K562 (cell line): ENCODE data around the gene GNGT2. TPM values are rescaled to one million over a fixed set of nuclear protein-coding genes. Genes with fewer than 3 reads are reported as not detected.

ENCODE experiments used
- ATAC-seq: fragments of 200-7000 bp; cut with Tn5 transposase; 3 replicates; pipeline ENCODE4 v1.9.1; 2020; ENCODE audit warnings: moderate library complexity
- BruUV-seq: library from RNA; stranded (reverse); fragments of 400-500 nt; replicated peaks from 2 replicates; lab custom pipeline; 2021; lab: Mats Ljungman, UMichigan
- CTCF ChIA-PET: fragments of 300-600 bp; formaldehyde crosslinking; extraction: SDS; loops from one replicate; lab custom pipeline; 2021; ENCODE audit warnings: low intra/inter-chr PET ratio; lab: Yijun Ruan, JAX
- POLR2A ChIA-PET: fragments of 300-600, 350-650 bp; sonication (Branson Sonifier 250); formaldehyde crosslinking; extraction: SDS; loops from one replicate; lab custom pipeline; 2021; ENCODE audit warnings: antibody characterized with exemption, inconsistent platforms; lab: Yijun Ruan, JAX
- DNase-seq, 4 experiments: peaks; one replicate each; pipeline versions ENCODE4 v3.0.0 to v3.0.0-alpha.2; 2011 to 2018; ENCODE audit warnings: low spot score in 3 of 4, mixed read lengths in 3 of 4; ENCODE audit errors: extremely low read depth in 1 of 4
- FAIRE-seq: peaks from 2 replicates; lab custom pipeline; 2011; peaks lifted over from hg19 to GRCh38; lab: Jason Lieb, UNC
- H2AFZ ChIP-seq: 2 replicates; pipeline ENCODE4 v1.6.0; 2011; ENCODE audit warnings: low read depth, low read length, control low read depth, inconsistent platforms
- H3K27ac ChIP-seq: fragments of 200-600 bp; 3 replicates; pipeline ENCODE4 v1.8.0; 2011; ENCODE audit warnings: low read depth, mild to moderate bottlenecking, control low read depth, inconsistent platforms, low read length, moderate library complexity, mixed read lengths; ENCODE audit errors: extremely low read depth
- H3K27me3 ChIP-seq, 2 experiments: fragments of 300-600 bp in 1 of 2; 2 replicates in 1 of 2; 3 replicates in 1 of 2; pipeline versions ENCODE4 v1.6.0 to v1.8.0; 2011; ENCODE audit warnings: inconsistent platforms in 2 of 2, low read length in 2 of 2, mild to moderate bottlenecking in 1 of 2, mixed read lengths in 1 of 2, moderate library complexity in 1 of 2; ENCODE audit not compliant: control insufficient read depth in 2 of 2, insufficient read depth in 2 of 2
- H3K36me3 ChIP-seq: fragments of 300-600 bp; 3 replicates; pipeline ENCODE4 v1.8.0; 2011; ENCODE audit warnings: mild to moderate bottlenecking, low read length, inconsistent platforms; ENCODE audit not compliant: control insufficient read depth, insufficient read depth
- H3K4me1 ChIP-seq, 2 experiments: fragments of 200-600 bp in 1 of 2; replicated peaks in 1 of 2; 2 replicates in 1 of 2; 3 replicates in 1 of 2; pipeline versions ENCODE4 v1.5.1 to v1.8.0; 2011; ENCODE audit warnings: inconsistent platforms in 2 of 2, low read length in 2 of 2, mild to moderate bottlenecking in 1 of 2, mixed read lengths in 1 of 2, moderate library complexity in 1 of 2; ENCODE audit not compliant: control insufficient read depth in 2 of 2, insufficient read depth in 2 of 2
- H3K4me2 ChIP-seq: 2 replicates; pipeline ENCODE4 v1.6.1; 2011; ENCODE audit warnings: low read length, control low read depth, inconsistent platforms, mixed read lengths; ENCODE audit not compliant: insufficient read depth
- H3K4me3 ChIP-seq: fragments of 200-600 bp; sonication (generic), shearing (Covaris generic); 2 replicates; pipeline ENCODE4 v1.5.1; 2016; ENCODE audit warnings: control low read depth, inconsistent platforms
- H3K79me2 ChIP-seq: fragments of 200-600 bp; 3 replicates; pipeline ENCODE4 v1.8.0; 2011; ENCODE audit warnings: low read length, inconsistent platforms; ENCODE audit not compliant: control insufficient read depth, insufficient read depth
- H3K9ac ChIP-seq, 2 experiments: 2 replicates each; pipeline versions ENCODE4 v1.6.0 to v1.6.1; 2011; ENCODE audit warnings: low read depth in 2 of 2, low read length in 2 of 2, control low read depth in 1 of 2, inconsistent platforms in 1 of 2, mild to moderate bottlenecking in 1 of 2, mixed read lengths in 1 of 2; ENCODE audit not compliant: insufficient read depth in 1 of 2
- H3K9me1 ChIP-seq: one replicate; pipeline ENCODE4 v1.6.0; 2011; ENCODE audit warnings: inconsistent platforms, mild to moderate bottlenecking, low read length, moderate library complexity; ENCODE audit not compliant: control insufficient read depth, insufficient read depth
- H3K9me3 ChIP-seq: replicated peaks from 2 replicates; pipeline ENCODE4 v1.5.1; 2011; ENCODE audit warnings: low read depth, low read length, inconsistent platforms; ENCODE audit not compliant: control insufficient read depth, insufficient read depth
- H4K20me1 ChIP-seq: replicated peaks from 2 replicates; pipeline ENCODE4 v1.6.1; 2011; ENCODE audit warnings: low read length, inconsistent platforms, mixed read lengths; ENCODE audit not compliant: control insufficient read depth, insufficient read depth
- ARID3B ChIP-seq: fragments of 250-450 bp; sonication (Bioruptor Pico); IDR thresholded peaks from 2 replicates; pipeline ENCODE4 v1.4.0; 2020; ENCODE audit warnings: borderline replicate concordance
- ARNT ChIP-seq, 2 experiments: fragments of 450-650 bp; IDR thresholded peaks; 2 replicates each; pipeline ENCODE4 v1.6.1; 2016; ENCODE audit warnings: mild to moderate bottlenecking in 1 of 2
- ATF4 ChIP-seq: fragments of 450-650 bp; formaldehyde crosslinking; IDR thresholded peaks from 2 replicates; pipeline ENCODE4 v1.4.0; 2022; ENCODE audit warnings: mild to moderate bottlenecking, moderate library complexity
- GATAD2A ChIP-seq: fragments of 450-650 bp; IDR thresholded peaks from 2 replicates; pipeline ENCODE4 v1.6.1; 2017
- HNRNPLL ChIP-seq: fragments of 200-400 bp; formaldehyde crosslinking; IDR thresholded peaks from 2 replicates; pipeline ENCODE4 v1.6.1; 2017; ENCODE audit warnings: low read length, low read depth, mild to moderate bottlenecking; ENCODE audit not compliant: poor library complexity, severe bottlenecking
- MXD1 ChIP-seq: fragments of 250-450 bp; sonication (Bioruptor Pico); IDR thresholded peaks from 2 replicates; pipeline ENCODE4 v1.8.0; 2021; ENCODE audit warnings: borderline replicate concordance, mild to moderate bottlenecking, moderate library complexity; ENCODE audit not compliant: poor library complexity, severe bottlenecking
- NR2C1 ChIP-seq, 2 experiments: fragments of 450-650 bp; IDR thresholded peaks; 2 replicates each; pipeline ENCODE4 v1.6.1; 2017; ENCODE audit warnings: mild to moderate bottlenecking in 2 of 2, antibody characterized with exemption in 1 of 2, inconsistent platforms in 1 of 2, missing compliant biosample characterization in 1 of 2, missing genetic modification characterization in 1 of 2
- RNF2 ChIP-seq: sonication (generic); IDR thresholded peaks from 2 replicates; pipeline ENCODE4 v1.6.1; 2016
- SMARCB1 ChIP-seq: IDR thresholded peaks from 2 replicates; pipeline ENCODE4 v1.6.1; 2011; ENCODE audit warnings: improper control_type of control experiment, low read depth; ENCODE audit not compliant: insufficient read length
- SRF ChIP-seq, 2 experiments: fragments of 250-450, 450-650 bp in 1 of 2; sonication (Bioruptor Pico) in 1 of 2; sonication (generic) in 1 of 2; formaldehyde crosslinking; IDR thresholded peaks; 2 replicates each; pipeline versions ENCODE4 v1.5.0 to v1.5.1; 2020 to 2022; ENCODE audit warnings: mild to moderate bottlenecking in 1 of 2, missing genetic modification reagents in 1 of 2
- ZNF134 ChIP-seq: fragments of 250-450 bp; sonication (Bioruptor Pico); conservative IDR thresholded peaks from 2 replicates; pipeline ENCODE4 v1.4.0; 2020
- ZNF561 ChIP-seq: fragments of 450-650 bp; formaldehyde crosslinking; conservative IDR thresholded peaks from 2 replicates; pipeline ENCODE4 v1.4.0; 2020; ENCODE audit warnings: mild to moderate bottlenecking, moderate library complexity
- WGBS: fragments of 100-300 bp; shearing (Covaris generic); methylation state at CpG from one replicate; pipeline ENCODE4 v1.1.6; 2016; ENCODE audit warnings: low coverage, mixed read lengths; ENCODE audit not compliant: insufficient coverage; ENCODE audit errors: missing lambda C conversion rate; 5-methylcytosine and 5-hydroxymethylcytosine counted together
- in situ Hi-C: fragments of 300-500 bp; cut with MboI; formaldehyde crosslinking; loops from 4 replicates; pipeline ENCODE4 v1.15.0; 2018; ENCODE audit warnings: inconsistent platforms, mixed read lengths
- intact Hi-C: fragments of 100-400 bp; cut with micrococcal nuclease; formaldehyde crosslinking; loops from 2 replicates; pipeline ENCODE4 v1.14.2; 2022
- polyA plus RNA-seq, 8 experiments: library from polyadenylated mRNA; depleted of rRNA in 4 of 8; stranded (reverse) in 5 of 8; unstranded in 3 of 8; fragments of >200 nt; fragmentation: Nextera tagmentation in 2 of 8; fragmentation: Illumina TruSeq in 1 of 8; extraction: Ambion mirVana in 2 of 8; extraction: Trizol in 1 of 8; gene quantifications; 2 replicates each; pipeline versions ENCODE4 v1.2.1 to v1.2.3, GENCODE V29; 2011 to 2014; ENCODE audit warnings: inconsistent platforms in 1 of 8, missing spikeins in 1 of 8
- total RNA-seq, 7 experiments: library from RNA; depleted of rRNA in 6 of 7; stranded (reverse); fragments of >200 nt in 6 of 7; fragmentation: Illumina TruSeq in 2 of 7; extraction: Trizol in 2 of 7; gene quantifications; 2 replicates each; pipeline versions ENCODE4 v1.2.1 to v1.2.3, GENCODE V29; 2011 to 2021; ENCODE audit warnings: low replicate concordance in 1 of 7

GNGT2 gene
- total and polyA plus RNA-seq, 9 of the 15 experiments (the other 6 are each of a cell fraction or from before 2014, with no cell fraction given) = not detected

GRCh38 chr17:49247944-49248343 is 37.6 kb upstream of the GNGT2 start:
- Histone ChIP-seq H3K9ac (no peak overlapping the region), H3K36me3 (no peaks in the 10 kb centered on the region), H3K4me1 (peaks cover 9 to 10% of the 10 kb centered on the region in 2 experiments; a peak in 4 of 5 replicates), H3K79me2 (no peaks in the 10 kb centered on the region), H3K9me3 (no peaks in the 10 kb centered on the region), H3K27ac (no peak overlapping the region; the same call in 2 of the 3 replicates), H3K27me3 (no peaks in the 10 kb centered on the region), H3K4me2 (no peak overlapping the region), H3K4me3 (no peak overlapping the region), H4K20me1 (no peaks in the 10 kb centered on the region), H2AFZ (0 out of 2 replicates have a peak overlapping the region, but pooled peaks have one; percentile 61), H3K9me1 (no peaks in the 10 kb centered on the region)
- FAIRE-seq = no peak
- no peak for TF ChIP-seq GATAD2A
- TF ChIP-seq SMARCB1 = no peak
- no peak for TF ChIP-seq ZNF561 (CRISPR knock-in tag)
- no peak for TF ChIP-seq HNRNPLL
- no peak for TF ChIP-seq ATF4 (CRISPR knock-in tag)
- TF ChIP-seq NR2C1 (IDR thresholded peaks at IDR 0.05) = no peak
- TF ChIP-seq NR2C1 (tag; IDR thresholded peaks at IDR 0.05) = no peak
- TF ChIP-seq ARNT (IDR thresholded peaks at IDR 0.05) = no peak
- TF ChIP-seq MXD1 (CRISPR knock-in tag) = no peak
- TF ChIP-seq RNF2 = no peak
- no peak for TF ChIP-seq ARID3B (CRISPR knock-in tag)
- TF ChIP-seq ZNF134 (CRISPR knock-in tag) = no peak
- TF ChIP-seq SRF (CRISPR knock-in tag; IDR thresholded peaks at IDR 0.05) = no peak
- intact Hi-C loops = no loop called here
- no peak for ATAC-seq
- ChIA-PET POLR2A (interaction anchor here (0.9 kb wide), 1 partner anchor 13 kb away, joined by 3 read pairs; no protein-coding TSS in a partner anchor), CTCF (no interaction called here)
- in situ Hi-C loops = no loop called here
- no peak for DNase-seq
- BruUV-seq = no TSS peak
- 31% methylated on average over 7 of the region's 7 CpGs for WGBS
